SJSA1 (cell line): Measurements from ENCODE around the gene HMGN3. TPM values are rescaled to one million over a fixed set of nuclear protein-coding genes. Genes with fewer than 3 reads are reported as not detected.

Source experiments
- DNase-seq, 2 experiments: peaks; one replicate each; pipeline ENCODE4 v3.0.0-alpha.2; 2015 to 2020; ENCODE audit warnings: low spot score in 2 of 2, low read depth in 1 of 2
- H3K27ac ChIP-seq: fragments of 250-450 bp; sonication (Bioruptor Pico); 2 replicates; pipeline ENCODE4 v1.5.1; 2020; ENCODE audit warnings: mild to moderate bottlenecking, moderate library complexity
- H3K27me3 ChIP-seq: fragments of 250-450 bp; sonication (Bioruptor Pico); replicated peaks from 2 replicates; pipeline ENCODE4 v1.5.1; 2020; ENCODE audit warnings: mild to moderate bottlenecking, moderate library complexity
- H3K36me3 ChIP-seq: fragments of 250-450 bp; sonication (Bioruptor Pico); 2 replicates; pipeline ENCODE4 v1.5.1; 2020; ENCODE audit warnings: mild to moderate bottlenecking
- H3K4me1 ChIP-seq: fragments of 250-450 bp; sonication (Bioruptor Pico); replicated peaks from 2 replicates; pipeline ENCODE4 v1.6.1; 2021; ENCODE audit warnings: mild to moderate bottlenecking
- H3K4me3 ChIP-seq: fragments of 250-450 bp; sonication (Bioruptor Pico); 2 replicates; pipeline ENCODE4 v1.5.1; 2020; ENCODE audit warnings: mild to moderate bottlenecking
- H3K9me3 ChIP-seq: fragments of 250-450 bp; sonication (Bioruptor Pico); replicated peaks from 2 replicates; pipeline ENCODE4 v1.5.1; 2020; ENCODE audit warnings: mild to moderate bottlenecking
- total RNA-seq: library from RNA; depleted of rRNA; stranded (reverse); fragments of >200 nt; shearing (Covaris generic); gene quantifications from 2 replicates; pipeline ENCODE4 v1.2.3, GENCODE V29; 2014

The HMGN3 gene
- total RNA-seq, 1 experiment from 2014 or later: 191 TPM

DNA sequence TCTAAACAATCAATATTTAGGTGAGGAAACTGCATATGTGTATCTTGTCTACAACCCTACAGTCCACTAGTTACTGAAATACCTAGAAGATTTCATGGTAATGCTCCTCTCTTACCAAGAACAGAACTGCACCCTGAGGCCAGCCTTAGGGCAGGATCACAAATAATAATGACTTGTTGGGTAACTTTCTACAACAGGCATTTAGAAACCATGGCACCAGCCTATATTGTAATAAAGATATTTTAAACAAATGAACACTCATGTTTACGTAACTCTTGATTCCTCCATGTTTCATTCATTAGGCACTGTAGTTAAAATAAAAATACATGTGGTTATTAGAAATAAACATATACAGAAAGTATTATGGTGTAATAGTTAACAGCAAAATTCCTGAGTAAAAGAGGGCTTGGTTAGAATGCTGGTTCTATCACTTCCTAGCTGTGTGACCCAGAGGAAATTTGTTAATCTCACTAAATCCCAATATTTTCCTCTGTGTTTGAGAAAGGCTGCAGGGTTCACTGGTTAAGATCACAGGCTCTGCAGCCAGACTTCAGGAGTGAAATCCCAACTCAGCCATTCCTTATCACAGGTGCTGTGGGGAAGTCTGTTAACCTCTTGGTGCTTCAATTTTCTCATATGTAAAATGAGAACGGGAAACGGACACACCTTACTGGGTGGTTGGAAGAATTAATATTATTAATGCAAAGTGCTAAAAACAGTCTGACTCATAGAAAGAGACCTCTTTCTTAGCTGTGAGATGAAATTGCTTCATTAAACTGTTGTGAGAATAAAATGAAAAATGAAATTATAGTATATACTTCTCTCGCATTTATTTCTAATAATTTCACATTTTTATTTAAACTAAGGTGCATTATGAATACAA lies 8.5 kb downstream of the HMGN3 start:
- no peak for DNase-seq

DNA sequence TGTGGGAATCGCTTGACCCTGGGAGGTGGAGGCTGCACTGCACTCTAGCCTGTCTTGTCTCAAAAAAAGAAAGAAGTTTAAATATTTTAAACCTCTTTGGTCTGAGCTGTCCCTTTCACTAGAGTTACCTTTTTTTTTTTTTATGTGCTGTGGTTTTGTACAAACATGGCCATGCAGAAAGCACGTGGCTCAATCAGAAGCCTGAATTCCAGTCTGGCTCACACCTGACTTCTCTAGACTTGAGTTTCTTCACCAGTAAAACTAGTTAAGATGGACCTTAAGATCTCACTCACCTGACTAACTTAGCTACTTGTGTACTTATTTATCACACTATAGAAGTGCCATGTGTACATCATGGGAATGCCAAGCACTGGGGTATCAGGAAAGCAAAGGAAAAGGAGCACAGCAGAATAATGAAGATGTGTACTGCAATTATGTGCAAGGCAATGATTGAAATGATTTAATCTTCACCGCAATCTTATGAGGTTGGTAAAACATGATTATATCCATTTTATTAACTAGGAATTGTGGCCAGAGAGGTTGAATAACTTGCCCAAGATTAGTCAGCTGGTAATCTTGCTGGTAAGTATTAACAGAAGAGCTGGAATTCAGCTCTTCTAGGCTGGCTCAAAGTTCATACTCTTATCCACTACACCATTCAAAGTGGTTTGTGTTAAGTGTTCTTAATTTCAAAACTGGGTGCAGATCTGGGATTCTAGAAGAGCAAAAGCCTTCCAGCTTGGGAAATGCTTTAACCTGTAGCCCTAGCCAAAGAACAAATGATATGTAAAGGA lies 10.7 kb downstream of the HMGN3 start:
- no peaks in the 10 kb centered on the region for H3K4me1 ChIP-seq
- H3K4me3 ChIP-seq: no peak overlapping the region
- H3K36me3 ChIP-seq: no peaks in the 10 kb centered on the region
- no peaks in the 10 kb centered on the region for H3K27me3 ChIP-seq
- H3K27ac ChIP-seq: no peak overlapping the region
- no peak for DNase-seq
- no peaks in the 10 kb centered on the region for H3K9me3 ChIP-seq

More for the DNA sequence above, 8.5 kb downstream of the HMGN3 start:
- Histone ChIP-seq H3K9me3 (no peaks in the 10 kb centered on the region), H3K4me3 (no peak overlapping the region), H3K4me1 (no peaks in the 10 kb centered on the region), H3K27ac (no peak overlapping the region), H3K27me3 (no peaks in the 10 kb centered on the region), H3K36me3 (no peaks in the 10 kb centered on the region)

DNA sequence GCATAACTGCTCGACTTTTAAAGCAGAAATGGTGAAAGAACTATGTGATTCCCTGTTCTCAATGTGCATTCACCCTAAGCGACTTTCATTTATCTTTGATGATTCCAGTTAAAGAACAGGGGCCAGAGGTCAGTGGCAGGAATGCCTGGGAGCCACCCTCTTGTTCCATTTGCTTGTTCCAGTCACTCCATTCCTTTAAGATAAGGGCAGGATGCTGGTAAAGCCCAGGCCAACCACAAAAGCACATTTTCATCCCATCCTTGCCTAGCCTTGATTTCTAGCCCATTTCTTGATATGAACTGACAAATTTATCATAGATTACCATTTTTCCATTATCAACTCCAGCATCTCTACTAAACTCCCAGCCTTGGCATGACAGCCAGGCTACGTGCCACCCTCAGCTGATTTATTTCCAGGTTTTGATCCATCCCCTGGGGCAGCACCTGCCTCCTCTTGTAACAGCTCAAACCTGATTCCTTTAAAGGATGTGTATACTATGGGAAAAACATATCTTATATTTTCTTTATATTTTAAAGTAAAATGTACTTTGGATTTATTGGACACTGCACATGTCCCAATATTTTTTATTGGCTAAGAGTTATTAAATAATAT lies 19.2 kb downstream of the HMGN3 start:
- Histone ChIP-seq H3K27ac (no peak overlapping the region), H3K27me3 (no peaks in the 10 kb centered on the region), H3K9me3 (no peaks in the 10 kb centered on the region), H3K36me3 (peaks cover 1% of the 10 kb centered on the region), H3K4me1 (no peaks in the 10 kb centered on the region), H3K4me3 (no peak overlapping the region)
- no peak for DNase-seq

DNA sequence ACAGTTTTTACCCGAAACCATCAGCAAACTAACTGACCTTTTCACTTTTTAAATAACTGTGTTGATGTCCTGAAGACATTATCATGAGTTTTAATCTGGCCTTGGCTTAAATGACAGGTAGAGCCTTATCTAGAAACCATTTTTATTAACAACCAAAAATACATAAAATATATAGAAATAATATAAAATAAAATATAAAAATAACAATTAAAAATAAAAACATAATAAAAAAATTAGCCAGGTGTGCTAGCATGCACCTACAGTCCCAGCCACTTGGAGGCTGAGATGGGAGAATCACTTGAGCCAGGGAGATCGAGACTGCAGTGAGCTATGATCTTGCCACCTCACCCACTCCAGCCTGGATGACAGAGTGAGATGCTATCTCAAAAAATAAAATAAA lies 21.6 kb downstream of the HMGN3 start:
- DNase-seq: no peak
- H3K27me3 ChIP-seq: no peaks in the 10 kb centered on the region
- no peak overlapping the region for H3K27ac ChIP-seq
- no peak overlapping the region for H3K4me3 ChIP-seq
- H3K9me3 ChIP-seq: no peaks in the 10 kb centered on the region
- peaks cover 9% of the 10 kb centered on the region for H3K36me3 ChIP-seq
- no peaks in the 10 kb centered on the region for H3K4me1 ChIP-seq

DNA sequence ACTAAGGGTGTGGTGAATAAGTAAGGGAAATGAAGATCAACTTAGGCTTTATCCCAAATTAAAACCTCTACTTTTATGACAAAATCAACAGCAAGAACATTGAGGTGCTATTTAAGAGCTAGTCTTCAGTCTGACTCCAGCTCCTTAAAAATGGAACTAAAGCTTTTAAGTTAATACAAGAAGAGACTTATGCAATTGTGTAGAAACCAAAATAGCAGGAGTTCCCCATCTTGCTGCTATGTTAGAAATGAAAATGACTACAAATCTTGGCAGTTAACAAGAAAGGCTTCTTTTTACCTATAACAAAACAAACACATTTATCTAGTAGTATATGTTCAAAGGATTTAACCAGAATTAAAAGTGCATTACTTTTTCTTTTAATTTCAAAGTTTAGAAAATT lies 25.7 kb downstream of the HMGN3 start:
- Histone ChIP-seq H3K4me1 (no peaks in the 10 kb centered on the region), H3K27ac (no peak overlapping the region), H3K27me3 (no peaks in the 10 kb centered on the region), H3K36me3 (peaks cover 24% of the 10 kb centered on the region), H3K9me3 (no peaks in the 10 kb centered on the region), H3K4me3 (no peak overlapping the region)
- no peak for DNase-seq

DNA sequence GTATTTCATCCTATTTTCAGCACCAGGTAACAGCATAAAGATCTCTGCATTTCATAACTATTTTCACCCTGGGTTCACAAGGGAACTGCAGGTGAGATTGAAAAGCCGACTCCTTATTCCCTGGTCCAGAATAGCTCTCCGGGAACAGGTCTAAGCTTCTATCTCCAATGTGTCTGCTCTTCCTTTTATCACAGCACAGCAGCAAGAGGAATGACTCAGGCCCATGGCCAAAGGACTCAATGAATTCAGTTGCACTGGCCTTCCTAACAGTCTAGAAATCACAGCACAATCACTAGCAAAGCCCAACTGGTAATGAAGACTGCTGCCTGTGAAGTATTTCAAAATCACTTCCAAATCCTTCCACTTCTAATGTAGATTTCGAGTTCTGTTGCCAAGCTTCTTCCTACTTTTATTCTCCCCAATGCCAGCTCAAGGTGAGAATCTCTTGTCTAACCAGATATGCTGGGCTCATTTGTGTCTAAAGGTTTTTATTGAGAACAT lies 30.7 kb downstream of the HMGN3 start:
- H3K4me1 ChIP-seq: no peaks in the 10 kb centered on the region
- DNase-seq: no peak
- H3K4me3 ChIP-seq: no peak overlapping the region
- peaks cover 31% of the 10 kb centered on the region for H3K36me3 ChIP-seq
- H3K9me3 ChIP-seq: no peaks in the 10 kb centered on the region
- no peak overlapping the region for H3K27ac ChIP-seq
- H3K27me3 ChIP-seq: no peaks in the 10 kb centered on the region

DNA sequence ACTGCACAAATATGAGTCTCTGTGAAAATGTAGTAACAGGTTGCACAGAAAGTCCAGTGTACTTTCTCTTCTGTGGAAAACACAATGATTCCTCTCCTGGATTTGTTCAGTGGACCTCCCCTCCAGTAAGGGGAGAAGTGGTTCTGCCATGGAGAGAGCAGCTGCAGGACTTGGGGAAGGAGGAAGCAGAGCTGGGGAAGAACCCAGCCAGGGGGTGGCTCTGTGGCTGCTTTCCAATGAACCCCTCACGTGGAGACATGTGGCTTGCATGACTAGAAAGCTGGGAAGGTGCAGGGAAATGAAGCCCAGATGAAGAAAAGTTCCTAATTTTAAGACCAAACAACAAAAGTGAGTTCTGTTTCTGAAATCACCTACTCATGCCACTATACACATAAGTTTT lies 31.9 kb downstream of the HMGN3 start:
- DNase-seq: no peak
- peaks cover 24% of the 10 kb centered on the region for H3K36me3 ChIP-seq
- H3K4me3 ChIP-seq: no peak overlapping the region
- H3K27ac ChIP-seq: no peak overlapping the region
- no peaks in the 10 kb centered on the region for H3K27me3 ChIP-seq
- no peaks in the 10 kb centered on the region for H3K9me3 ChIP-seq
- H3K4me1 ChIP-seq: no peaks in the 10 kb centered on the region

DNA sequence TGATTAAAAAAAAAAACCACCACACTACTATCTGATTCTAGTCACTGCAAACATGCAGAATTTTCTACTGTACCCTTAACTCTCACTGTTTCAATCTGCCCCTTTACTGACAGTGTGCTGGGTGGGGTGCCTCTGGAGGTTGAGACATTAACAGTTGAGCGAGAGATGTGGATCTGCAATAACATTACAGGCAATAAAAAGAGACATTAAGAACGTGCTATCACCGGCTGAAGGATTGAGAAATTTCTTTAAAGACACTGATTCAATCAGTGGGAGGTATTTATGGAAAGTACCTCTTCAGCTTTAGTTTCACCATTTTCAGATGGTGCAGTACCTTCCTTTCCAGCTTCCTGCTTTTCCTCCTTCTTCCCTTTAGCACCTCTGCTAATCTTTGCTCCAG lies 32.5 kb downstream of the HMGN3 start:
- DNase-seq: no peak
- Histone ChIP-seq H3K4me1 (no peaks in the 10 kb centered on the region), H3K27me3 (no peaks in the 10 kb centered on the region), H3K36me3 (peaks cover 20% of the 10 kb centered on the region), H3K9me3 (no peaks in the 10 kb centered on the region), H3K4me3 (no peak overlapping the region), H3K27ac (no peak overlapping the region)

DNA sequence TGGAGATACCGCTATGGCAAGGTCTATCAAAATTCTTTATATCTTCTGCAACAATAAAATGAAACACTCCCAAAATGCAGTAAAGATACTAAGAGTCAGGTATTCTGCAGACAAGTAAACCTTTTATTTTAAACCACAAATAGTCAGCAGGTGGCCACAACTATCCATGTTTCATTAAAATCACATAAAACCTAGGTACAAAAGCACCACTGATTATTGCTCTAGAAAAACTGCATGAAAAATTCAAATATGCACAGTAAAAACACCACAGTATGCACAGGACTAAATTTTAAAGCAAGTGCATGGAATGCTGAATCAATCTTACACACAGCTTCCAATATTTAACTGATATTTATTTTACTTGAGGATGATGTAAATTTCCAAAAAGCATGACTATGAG lies 33.3 kb downstream of the HMGN3 start:
- no peak overlapping the region for H3K4me3 ChIP-seq
- H3K27me3 ChIP-seq: no peaks in the 10 kb centered on the region
- DNase-seq: no peak
- no peak overlapping the region for H3K27ac ChIP-seq
- peaks cover 13% of the 10 kb centered on the region for H3K36me3 ChIP-seq
- no peaks in the 10 kb centered on the region for H3K4me1 ChIP-seq
- H3K9me3 ChIP-seq: no peaks in the 10 kb centered on the region

DNA sequence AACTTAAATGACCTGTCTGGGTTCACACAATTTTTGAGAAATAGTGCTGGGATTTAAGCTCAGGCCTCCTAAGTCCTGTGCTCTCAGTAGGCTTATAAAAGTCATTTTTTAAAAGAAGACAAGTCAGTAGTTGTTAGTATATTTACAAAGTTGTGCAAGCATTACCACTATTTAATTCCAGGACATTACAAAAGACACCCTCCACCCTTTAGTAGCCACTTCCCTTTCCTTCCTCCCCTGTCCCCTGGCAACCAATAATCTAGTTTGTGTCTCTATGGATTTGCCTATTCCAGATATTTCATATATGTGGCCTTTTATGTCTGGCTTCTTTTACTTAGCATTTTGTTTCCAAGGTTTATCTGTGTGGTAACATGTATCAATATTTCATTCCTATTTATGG lies 37.6 kb downstream of the HMGN3 start:
- Histone ChIP-seq H3K9me3 (no peaks in the 10 kb centered on the region), H3K27ac (no peak overlapping the region), H3K27me3 (no peaks in the 10 kb centered on the region), H3K4me3 (no peak overlapping the region), H3K4me1 (no peaks in the 10 kb centered on the region), H3K36me3 (peaks cover 7% of the 10 kb centered on the region)
- no peak for DNase-seq

DNA sequence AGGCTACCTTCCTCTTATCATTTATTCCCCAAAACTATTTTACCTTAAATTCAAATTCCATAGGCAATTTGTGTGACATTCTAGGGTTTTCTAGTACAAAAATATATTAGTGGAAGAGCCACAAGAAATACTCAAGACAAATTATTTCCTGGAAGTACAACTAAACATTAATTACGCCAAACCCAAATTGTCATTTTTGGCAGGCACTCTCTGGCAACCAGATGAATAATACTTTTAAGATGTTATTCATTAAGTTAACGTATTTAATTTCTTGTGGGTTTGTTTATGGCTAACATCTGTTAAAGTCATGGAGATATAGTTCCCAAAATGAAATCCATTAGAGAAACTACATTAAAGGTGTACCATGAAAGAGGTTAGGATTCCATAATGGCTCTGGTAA lies 40.5 kb downstream of the HMGN3 start:
- no peak overlapping the region for H3K4me3 ChIP-seq
- H3K4me1 ChIP-seq: no peaks in the 10 kb centered on the region
- H3K27ac ChIP-seq: no peak overlapping the region
- no peaks in the 10 kb centered on the region for H3K36me3 ChIP-seq
- H3K27me3 ChIP-seq: no peaks in the 10 kb centered on the region
- H3K9me3 ChIP-seq: no peaks in the 10 kb centered on the region
- no peak for DNase-seq

DNA sequence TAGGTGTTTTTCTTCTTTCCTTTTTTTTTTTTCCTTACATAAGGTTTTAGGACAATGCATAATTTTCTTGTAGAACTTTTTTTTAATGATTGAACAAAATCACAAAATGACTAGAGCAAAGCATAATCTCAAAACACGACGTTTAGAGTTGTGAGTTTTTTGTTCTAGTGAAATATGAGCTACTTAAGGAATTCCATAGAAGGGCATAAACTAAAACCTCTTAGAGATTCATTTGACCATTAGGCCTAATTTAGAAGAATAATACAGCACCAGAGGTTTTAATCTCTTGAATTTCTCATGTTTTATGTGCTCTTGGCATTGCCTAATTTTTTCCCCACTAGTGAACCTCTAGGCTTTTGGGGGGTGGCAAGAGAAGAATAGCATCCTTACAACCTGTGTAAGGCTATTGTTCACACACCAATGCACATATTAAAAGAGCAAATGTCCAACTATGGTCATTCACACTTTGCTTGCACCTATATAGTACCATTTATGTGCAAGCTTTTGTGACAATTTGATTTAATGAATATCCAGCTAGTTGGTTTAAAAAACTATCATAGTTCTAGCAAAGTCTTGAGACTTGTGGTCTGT lies 44.6 kb downstream of the HMGN3 start:
- Histone ChIP-seq H3K36me3 (no peaks in the 10 kb centered on the region), H3K27me3 (no peaks in the 10 kb centered on the region; the same call in none of the 2 replicates), H3K4me1 (no peaks in the 10 kb centered on the region), H3K4me3 (no peak overlapping the region), H3K9me3 (no peaks in the 10 kb centered on the region), H3K27ac (no peak overlapping the region)
- DNase-seq: no peak

DNA sequence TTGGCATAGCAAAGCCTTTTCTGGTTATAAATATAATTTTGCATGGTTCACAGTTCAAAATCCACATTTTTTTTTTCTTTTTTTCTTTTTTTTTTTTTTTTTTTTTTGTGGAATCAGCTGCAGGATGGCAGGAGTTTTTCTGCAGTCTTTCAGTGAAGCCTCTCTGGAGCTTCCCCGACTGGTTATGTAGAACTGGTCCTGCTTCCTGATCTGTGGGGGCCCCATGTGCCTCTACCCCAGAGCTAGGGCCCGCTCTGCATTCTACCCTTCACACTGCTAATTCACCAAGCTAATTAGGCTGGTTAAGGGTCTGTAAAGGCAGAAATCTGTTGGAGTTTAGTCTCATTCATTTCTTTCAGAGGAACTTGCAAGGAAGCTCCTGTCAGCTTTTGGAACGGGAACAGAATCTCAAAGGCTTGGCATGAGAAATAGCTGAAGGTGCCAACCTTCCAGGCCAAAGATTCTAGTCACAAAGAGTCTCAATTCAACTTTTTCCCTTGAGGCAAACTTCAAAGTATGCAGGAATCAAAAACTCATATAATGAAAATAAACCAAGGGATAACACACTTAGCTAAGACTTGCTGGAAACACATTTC lies 45.5 kb downstream of the HMGN3 start:
- H3K9me3 ChIP-seq: no peaks in the 10 kb centered on the region
- H3K36me3 ChIP-seq: no peaks in the 10 kb centered on the region
- H3K27me3 ChIP-seq: no peaks in the 10 kb centered on the region; the same call in none of the 2 replicates
- no peak for DNase-seq
- H3K27ac ChIP-seq: no peak overlapping the region
- H3K4me3 ChIP-seq: no peak overlapping the region
- H3K4me1 ChIP-seq: no peaks in the 10 kb centered on the region
